SU-DHL-6 (cell line): Measurements from ENCODE around the gene IMPG1.

Experiments used
- CTCF ChIP-seq: fragments of 200-600 bp; sonication (generic); IDR thresholded peaks from one replicate; pipeline ENCODE4 v1.5.1; 2017; ENCODE audit warnings: antibody characterized with exemption, mild to moderate bottlenecking, low read length, moderate library complexity; ENCODE audit not compliant: insufficient read depth, poor library complexity, severe bottlenecking
- EZH2phosphoT487 ChIP-seq: fragments of 200-600 bp; sonication (generic), shearing (Covaris generic); conservative IDR thresholded peaks from 2 replicates; pipeline ENCODE4 v1.6.1; 2018; ENCODE audit warnings: mild to moderate bottlenecking, antibody characterized with exemption, low read length, moderate library complexity, mixed read lengths

GRCh38 chr6:76120302-76120701 is 47.8 kb upstream of the IMPG1 start:
- TF ChIP-seq CTCF (no peak), EZH2phosphoT487 (no peak)
